ENCODE measurements around the gene SRBD1. TPM values are rescaled to one million over a fixed set of nuclear protein-coding genes. Genes with fewer than 3 reads are reported as not detected.

Gene SRBD1, protein sequence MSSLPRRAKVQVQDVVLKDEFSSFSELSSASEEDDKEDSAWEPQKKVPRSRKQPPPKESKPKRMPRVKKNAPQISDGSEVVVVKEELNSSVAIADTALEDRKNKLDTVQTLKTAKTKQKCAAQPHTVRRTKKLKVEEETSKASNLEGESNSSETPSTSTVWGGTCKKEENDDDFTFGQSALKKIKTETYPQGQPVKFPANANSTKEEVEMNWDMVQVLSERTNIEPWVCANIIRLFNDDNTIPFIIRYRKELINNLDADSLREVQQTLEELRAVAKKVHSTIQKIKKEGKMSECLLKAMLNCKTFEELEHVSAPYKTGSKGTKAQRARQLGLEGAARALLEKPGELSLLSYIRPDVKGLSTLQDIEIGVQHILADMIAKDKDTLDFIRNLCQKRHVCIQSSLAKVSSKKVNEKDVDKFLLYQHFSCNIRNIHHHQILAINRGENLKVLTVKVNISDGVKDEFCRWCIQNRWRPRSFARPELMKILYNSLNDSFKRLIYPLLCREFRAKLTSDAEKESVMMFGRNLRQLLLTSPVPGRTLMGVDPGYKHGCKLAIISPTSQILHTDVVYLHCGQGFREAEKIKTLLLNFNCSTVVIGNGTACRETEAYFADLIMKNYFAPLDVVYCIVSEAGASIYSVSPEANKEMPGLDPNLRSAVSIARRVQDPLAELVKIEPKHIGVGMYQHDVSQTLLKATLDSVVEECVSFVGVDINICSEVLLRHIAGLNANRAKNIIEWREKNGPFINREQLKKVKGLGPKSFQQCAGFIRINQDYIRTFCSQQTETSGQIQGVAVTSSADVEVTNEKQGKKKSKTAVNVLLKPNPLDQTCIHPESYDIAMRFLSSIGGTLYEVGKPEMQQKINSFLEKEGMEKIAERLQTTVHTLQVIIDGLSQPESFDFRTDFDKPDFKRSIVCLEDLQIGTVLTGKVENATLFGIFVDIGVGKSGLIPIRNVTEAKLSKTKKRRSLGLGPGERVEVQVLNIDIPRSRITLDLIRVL
- 23.9 and 24.4 TPM in 2 replicates for total RNA-seq

- intact Hi-C loops (cut with micrococcal nuclease): loop anchor here (1.0 to 5.0 kb wide), 4 partner anchors 26 to 1444 kb away; partner anchors contain the start of genes PPM1B and PRKCE
Observed at GRCh38 chr2:45611020-45611859, at the start of gene SRBD1. Gene SRBD1, minus strand, starts transcription at chr2:45611267. Its CDS starts 5,826 bp downstream, at chr2:45605441.

DNA sequence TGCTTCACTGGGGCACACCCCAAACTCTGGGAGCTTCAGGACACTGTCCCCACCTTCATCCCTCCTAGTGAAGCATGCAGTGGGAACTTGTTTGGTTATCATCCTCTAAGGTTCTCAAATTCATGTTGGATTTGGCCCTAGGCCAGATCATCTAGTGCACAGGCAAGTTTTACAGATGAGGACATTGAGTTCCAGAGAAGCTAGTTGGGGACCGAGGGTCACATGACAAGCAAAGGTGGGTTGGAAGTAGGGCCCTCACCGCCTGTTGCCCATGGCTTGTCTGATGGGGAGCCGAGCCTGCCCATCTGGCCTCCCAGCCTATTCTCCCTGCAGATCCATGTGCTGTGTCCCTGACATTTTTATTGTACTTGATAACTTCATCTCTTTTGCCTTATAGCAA is 43.2 kb upstream of the SRBD1 start:
- intact Hi-C loops (cut with micrococcal nuclease): loop anchor here (5.0 kb wide), 1 partner anchor 208 kb away; no protein-coding TSS in a partner anchor

DNA sequence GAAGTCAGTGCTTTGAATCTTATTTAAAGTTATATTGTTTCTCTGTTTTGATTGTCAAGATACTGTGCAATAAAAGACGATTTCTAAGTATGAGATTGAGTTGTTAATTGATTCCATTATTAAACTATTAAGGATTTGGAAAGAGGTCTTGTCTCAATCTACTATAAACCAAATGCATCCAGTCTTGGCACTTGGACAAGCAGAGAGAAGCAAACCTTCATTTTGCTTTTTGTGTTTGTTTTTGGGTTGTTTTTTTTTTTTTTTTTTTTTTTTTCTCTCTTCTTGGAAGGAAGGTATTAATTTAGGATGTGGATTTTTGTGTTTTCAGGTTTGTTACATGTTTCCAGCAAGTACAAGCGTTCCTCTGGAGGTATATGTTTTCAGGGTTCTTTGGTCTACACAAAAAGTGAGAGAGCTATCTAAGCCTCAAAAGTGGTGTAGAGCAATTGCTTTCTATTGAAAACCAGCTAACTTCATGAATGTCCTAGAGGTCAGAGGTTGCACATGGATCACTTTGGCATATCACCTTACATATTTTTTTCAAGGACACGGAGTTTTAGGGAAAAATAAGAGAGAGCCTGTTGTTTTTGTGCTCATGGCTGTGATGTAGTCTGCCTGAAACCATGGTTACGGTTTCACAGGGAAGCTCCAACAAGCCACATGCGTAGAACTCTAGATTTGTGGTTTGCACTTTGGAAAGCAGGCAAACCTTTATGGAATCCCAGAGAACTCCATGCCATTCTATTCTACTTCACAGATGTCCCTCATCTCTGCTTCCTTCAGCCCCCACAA is 42.3 kb upstream of the SRBD1 start:
- intact Hi-C loops (cut with micrococcal nuclease): loop anchor here (5.0 kb wide), 1 partner anchor 209 kb away; no protein-coding TSS in a partner anchor

DNA sequence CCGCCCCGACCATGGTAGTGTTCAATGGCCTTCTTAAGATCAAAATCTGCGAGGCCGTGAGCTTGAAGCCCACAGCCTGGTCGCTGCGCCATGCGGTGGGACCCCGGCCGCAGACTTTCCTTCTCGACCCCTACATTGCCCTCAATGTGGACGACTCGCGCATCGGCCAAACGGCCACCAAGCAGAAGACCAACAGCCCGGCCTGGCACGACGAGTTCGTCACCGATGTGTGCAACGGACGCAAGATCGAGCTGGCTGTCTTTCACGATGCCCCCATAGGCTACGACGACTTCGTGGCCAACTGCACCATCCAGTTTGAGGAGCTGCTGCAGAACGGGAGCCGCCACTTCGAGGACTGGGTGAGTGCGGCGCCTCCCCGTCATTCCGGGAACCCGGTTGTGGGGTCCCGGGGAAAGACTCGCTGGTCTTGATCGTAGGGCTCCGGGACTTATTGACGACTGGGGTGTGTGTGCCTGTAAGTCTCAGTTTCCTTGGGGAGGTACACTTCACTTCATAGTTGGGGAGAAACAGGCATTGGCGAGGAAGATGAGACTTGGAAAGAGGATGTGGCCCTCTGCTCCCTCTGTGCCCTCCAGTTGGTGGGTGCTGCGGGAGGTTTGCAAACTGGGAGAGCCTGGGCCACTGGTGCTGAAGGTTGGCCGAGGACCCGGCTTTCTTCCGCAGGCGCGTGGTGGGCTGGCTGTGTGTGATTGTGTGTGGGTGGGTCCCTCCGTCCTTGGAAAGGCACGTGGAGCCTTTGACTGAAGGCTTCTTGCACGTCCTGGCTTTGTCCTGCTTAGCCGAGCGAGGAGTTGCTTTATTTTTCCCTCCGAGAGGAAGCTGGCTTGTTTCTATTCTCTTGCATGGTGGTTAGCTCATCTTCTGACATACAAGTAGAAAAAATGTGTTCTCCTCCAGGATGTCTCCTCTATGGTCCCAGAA is 41.3 kb upstream of the SRBD1 start:
- intact Hi-C loops (cut with micrococcal nuclease): loop anchor here (5.0 kb wide), 1 partner anchor 210 kb away; no protein-coding TSS in a partner anchor

DNA sequence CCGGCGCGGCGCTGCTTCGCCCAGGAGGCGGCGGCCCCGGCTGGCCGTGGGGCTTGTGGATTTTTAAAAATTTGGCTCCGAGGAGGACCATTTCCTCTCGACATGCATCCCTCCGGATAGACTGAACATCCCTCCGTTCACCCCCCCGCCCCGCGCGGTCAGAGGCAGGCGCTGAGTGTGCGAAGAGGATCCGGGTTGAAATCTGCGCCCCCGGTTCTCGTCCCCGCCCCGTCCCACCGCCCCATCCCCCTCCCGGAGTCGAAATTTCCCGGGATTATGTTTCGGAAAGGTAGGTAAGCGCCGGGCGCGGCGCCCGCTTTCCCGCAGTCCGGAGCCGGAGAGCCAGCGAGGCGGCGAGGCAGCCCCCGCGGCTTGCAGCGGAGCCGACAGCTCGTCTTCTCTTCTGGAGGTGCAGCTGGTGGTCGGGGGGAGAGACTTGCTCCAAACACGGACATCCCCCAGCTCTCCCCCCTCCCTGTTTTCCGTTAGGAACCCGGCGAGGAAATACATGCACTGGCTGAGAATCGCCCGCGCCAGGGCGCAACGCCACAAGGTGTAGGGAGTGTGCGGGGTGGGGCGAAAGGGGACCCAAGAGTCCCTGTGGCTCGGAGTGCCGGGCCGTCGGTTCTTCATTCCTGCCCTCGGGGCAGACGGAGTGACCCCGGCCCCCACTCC is 40.5 kb upstream of the SRBD1 start, which contains the start of gene PRKCE:
Gene PRKCE (plus strand): TSS at position 261 of the 675 bp plus-strand sequence.
- intact Hi-C loops (cut with micrococcal nuclease): loop anchor here (1.0 to 5.0 kb wide), 5 partner anchors 8 to 645 kb away; partner anchors contain the start of genes EPAS1 and SRBD1

DNA sequence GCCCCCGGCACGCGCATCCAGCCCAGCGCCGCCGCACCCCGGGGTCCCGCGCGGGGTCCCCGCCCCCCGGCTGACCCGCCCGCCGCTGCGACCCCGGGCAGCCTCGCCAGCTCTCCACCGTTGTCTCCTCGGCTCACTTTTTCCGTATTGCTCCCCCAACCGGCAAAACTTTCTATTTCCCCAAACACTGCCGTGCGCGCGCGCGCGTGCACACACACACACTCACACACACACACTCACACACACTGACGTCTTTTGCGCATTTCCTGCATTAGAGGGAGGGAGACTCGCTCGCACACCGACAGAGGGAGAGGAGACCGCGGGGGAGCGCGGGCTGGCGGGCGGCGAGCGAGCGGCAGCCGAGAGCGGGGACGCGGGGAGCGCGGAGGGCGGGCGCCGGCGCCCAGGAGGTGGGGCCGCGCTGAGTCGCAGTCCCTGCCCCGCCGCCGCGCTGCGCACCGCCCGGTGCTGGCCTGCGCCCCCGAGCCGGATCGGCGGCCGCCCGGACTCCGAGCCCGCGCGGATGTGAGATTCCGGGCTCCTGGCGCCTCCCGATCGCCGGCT is 39.9 kb upstream of the SRBD1 start:
- intact Hi-C loops (cut with micrococcal nuclease): loop anchor here (1.0 to 5.0 kb wide), 5 partner anchors 8 to 646 kb away; partner anchors contain the start of genes EPAS1 and SRBD1

GRCh38 chr2:45649858-45650811 is 39.1 kb upstream of the SRBD1 start:
- intact Hi-C loops (cut with micrococcal nuclease): loop anchor here (2.0 to 10.0 kb wide), 3 partner anchors 212 to 715 kb away; partner anchors contain the start of gene EPAS1

GRCh38 chr2:45649462-45649857 is 38.4 kb upstream of the SRBD1 start:
- intact Hi-C loops (cut with micrococcal nuclease): loop anchor here (10.0 kb wide), 1 partner anchor 715 kb away; no protein-coding TSS in a partner anchor

DNA sequence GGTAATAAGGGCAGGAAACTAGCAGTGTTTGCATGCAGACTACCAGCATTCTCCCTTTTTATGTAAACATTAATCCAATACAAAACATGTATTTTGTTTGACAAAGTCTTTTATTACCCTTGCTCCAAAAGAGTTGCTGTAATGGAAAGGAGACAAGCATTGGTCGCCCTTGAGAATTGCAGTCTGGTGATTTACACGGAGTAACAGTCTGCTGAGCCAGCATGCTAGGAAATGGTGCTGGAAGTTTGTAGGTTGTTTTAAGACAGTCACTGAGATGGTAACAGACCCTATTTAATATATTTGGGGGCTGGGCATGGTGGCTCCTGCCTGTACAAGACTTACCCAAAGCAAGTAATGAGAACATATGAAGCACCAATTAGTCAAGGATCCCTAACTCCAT is 37.6 kb upstream of the SRBD1 start:
- intact Hi-C loops (cut with micrococcal nuclease): loop anchor here (10.0 kb wide), 1 partner anchor 716 kb away; no protein-coding TSS in a partner anchor

DNA sequence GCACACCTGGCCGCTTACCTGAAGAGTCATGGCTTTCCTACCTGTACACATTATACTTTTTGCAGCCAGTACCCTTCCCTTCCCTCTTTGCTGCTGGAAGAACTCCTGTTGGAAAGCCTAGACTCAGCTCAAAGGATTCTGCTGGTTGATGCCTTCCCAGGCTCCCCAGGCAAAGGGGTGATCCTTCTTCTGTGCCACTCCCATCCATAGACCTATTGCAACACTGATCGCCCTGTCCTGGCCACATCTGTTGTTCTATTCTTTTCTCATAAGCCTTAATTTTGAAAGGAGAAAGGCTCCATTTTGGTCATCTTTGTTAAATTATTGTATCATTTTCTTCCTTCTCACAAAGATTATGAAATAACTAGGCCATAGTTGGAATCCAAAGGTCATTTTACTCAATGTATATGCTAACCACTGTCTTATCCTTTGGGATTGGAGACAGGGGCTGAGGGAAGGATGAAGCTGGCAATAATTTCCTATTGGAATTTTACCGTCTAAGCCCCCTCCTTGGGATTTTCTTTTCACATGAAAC is 37.0 kb upstream of the SRBD1 start:
- intact Hi-C loops (cut with micrococcal nuclease): loop anchor here (10.0 kb wide), 1 partner anchor 717 kb away; no protein-coding TSS in a partner anchor

GRCh38 chr2:45647356-45647755 is 36.3 kb upstream of the SRBD1 start:
- intact Hi-C loops (cut with micrococcal nuclease): loop anchor here (10.0 kb wide), 1 partner anchor 717 kb away; no protein-coding TSS in a partner anchor

GRCh38 chr2:45646289-45646688 is 35.2 kb upstream of the SRBD1 start:
- intact Hi-C loops (cut with micrococcal nuclease): loop anchor here (10.0 kb wide), 1 partner anchor 719 kb away; no protein-coding TSS in a partner anchor

DNA sequence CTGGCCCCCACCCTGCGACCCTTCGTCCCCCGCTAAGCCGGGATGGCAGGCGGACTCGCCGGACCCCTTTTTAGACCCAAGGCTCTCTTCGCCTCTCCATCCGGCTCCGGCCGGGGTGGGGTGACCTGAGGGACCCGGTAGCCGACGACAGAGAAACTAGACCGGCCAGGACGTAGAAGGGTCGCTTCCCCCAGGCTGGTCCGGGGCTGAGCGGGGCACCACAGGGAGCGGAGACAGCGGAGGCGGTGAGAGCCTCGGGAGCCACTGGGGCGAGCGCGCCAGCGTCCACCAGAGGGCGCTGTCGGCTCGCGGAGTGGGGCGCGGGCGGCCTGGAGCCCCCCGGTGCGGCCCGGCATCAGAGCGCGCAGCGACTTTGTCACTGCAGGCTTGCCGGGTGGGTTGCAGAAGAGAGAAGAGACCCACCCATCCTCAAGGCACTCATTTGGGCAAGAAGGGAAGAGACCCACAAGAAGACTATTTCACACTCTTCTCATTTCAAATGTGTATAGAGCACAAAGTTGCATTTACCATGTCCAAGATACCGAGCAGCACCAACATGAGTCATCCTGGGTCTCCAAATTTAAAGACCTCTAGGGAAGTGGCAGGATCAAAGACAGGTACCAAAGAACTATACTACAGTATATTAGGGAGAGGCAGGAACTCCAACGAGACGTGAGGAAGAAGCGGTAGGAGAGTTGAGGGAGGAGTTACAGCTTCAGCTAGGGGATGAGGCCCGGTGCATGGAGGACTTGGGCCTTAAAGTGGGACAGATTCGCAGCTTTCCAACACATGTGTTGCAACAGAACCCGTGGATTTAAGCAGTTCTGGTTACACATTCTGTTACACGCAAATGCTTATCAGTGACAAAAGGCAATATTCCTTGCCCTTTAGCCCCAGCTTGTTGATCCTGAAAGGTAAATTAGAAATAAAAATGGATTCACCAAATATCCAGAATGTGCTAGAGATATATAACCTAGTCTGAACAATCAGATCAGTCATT is 32.8 kb upstream of the SRBD1 start:
- intact Hi-C loops (cut with micrococcal nuclease): loop anchor here (1.0 to 10.0 kb wide), 4 partner anchors 7 to 721 kb away; partner anchors contain the start of gene PRKCE

GRCh38 chr2:45643095-45643494 is 32.0 kb upstream of the SRBD1 start:
- intact Hi-C loops (cut with micrococcal nuclease): loop anchor here (1.0 to 10.0 kb wide), 4 partner anchors 8 to 722 kb away; partner anchors contain the start of gene PRKCE
